ENCODE data around the gene ABTB2.

Gene ABTB2

GRCh38 chr11:34296412-34296811 lies 61.4 kb downstream of the ABTB2 start:
- no peaks in the 10 kb centered on the region for H3K36me3 ChIP-seq (ENCODE audit: control insufficient read depth, insufficient read depth, low read length)
- DNase-seq (ENCODE audit: extremely low read depth, insufficient read length), result no peak
- H3K27me3 ChIP-seq (replicated peaks; ENCODE audit: control insufficient read depth, insufficient read depth, low read length), result peaks cover 2% of the 10 kb centered on the region; the same call in 1 of the 2 replicates
- no peak overlapping the region for H3K4me3 ChIP-seq (replicated peaks; ENCODE audit: low read depth, low read length)
- TF ChIP-seq CTCF (IDR thresholded peaks at IDR 0.05; ENCODE audit: insufficient read depth, low read length, poor library complexity, severe bottlenecking), result no peak

GRCh38 chr11:34292546-34292945 lies 65.3 kb downstream of the ABTB2 start:
- Histone ChIP-seq H3K4me3 (replicated peaks; ENCODE audit: low read depth, low read length) (no peak overlapping the region), H3K27me3 (replicated peaks; ENCODE audit: control insufficient read depth, insufficient read depth, low read length) (peaks cover 2% of the 10 kb centered on the region; the same call in 1 of the 2 replicates), H3K36me3 (ENCODE audit: control insufficient read depth, insufficient read depth, low read length) (no peaks in the 10 kb centered on the region)
- no peak for TF ChIP-seq CTCF (IDR thresholded peaks at IDR 0.05; ENCODE audit: insufficient read depth, low read length, poor library complexity, severe bottlenecking)
- DNase-seq (ENCODE audit: extremely low read depth, insufficient read length), result no peak

DNA sequence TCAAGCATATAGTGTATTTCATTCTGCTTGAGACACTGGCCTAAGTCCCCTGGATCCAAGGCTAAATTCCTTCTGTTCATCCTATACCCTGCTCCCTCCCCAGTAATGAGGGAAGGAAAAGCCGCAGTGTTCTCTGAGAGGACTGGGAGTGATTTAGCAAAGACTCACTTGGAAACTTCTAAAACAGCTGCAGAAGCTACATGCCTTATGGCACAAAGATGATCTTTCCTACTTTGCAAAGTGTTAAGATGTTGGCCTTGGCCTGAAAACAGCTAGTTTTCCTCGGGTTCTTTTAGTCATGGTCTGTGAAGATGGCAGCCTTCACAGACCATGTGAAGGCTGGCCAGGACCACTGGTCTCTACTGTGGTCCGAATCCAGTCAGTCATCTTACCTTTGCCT lies 65.7 kb downstream of the ABTB2 start:
- no peaks in the 10 kb centered on the region for H3K36me3 ChIP-seq (ENCODE audit: control insufficient read depth, insufficient read depth, low read length)
- DNase-seq (ENCODE audit: extremely low read depth, insufficient read length), result no peak
- no peak overlapping the region for H3K4me3 ChIP-seq (replicated peaks; ENCODE audit: low read depth, low read length)
- H3K27me3 ChIP-seq (replicated peaks; ENCODE audit: control insufficient read depth, insufficient read depth, low read length), result peaks cover 2% of the 10 kb centered on the region; the same call in 1 of the 2 replicates
- TF ChIP-seq CTCF (IDR thresholded peaks at IDR 0.05; ENCODE audit: insufficient read depth, low read length, poor library complexity, severe bottlenecking), result no peak

DNA sequence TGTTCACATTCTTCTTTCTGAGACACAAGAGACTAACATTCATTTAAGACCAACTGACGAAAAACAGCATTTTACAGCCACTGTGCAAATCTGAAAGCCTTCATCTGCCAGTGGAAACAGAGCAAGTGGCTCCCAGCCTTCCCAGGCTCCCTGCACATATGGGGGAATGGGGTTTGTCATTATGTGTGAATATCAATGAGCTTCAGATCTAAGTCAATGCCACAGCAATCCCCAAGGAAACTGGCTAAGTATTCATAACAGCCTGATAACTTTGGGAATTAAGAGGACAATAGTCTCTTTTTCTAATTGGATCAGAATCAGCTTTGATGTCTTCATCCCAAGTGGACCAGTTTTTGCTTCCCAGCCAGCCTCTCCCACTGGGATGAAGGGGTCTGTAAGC lies 66.9 kb downstream of the ABTB2 start:
- Histone ChIP-seq H3K36me3 (ENCODE audit: control insufficient read depth, insufficient read depth, low read length) (no peaks in the 10 kb centered on the region), H3K27me3 (replicated peaks; ENCODE audit: control insufficient read depth, insufficient read depth, low read length) (peaks cover 2% of the 10 kb centered on the region; the same call in 1 of the 2 replicates), H3K4me3 (replicated peaks; ENCODE audit: low read depth, low read length) (no peak overlapping the region)
- no peak for TF ChIP-seq CTCF (IDR thresholded peaks at IDR 0.05; ENCODE audit: insufficient read depth, low read length, poor library complexity, severe bottlenecking)
- DNase-seq (ENCODE audit: extremely low read depth, insufficient read length), result no peak

GRCh38 chr11:34288492-34288891 lies 69.3 kb downstream of the ABTB2 start:
- H3K27me3 ChIP-seq (replicated peaks; ENCODE audit: control insufficient read depth, insufficient read depth, low read length), result no peaks in the 10 kb centered on the region
- H3K36me3 ChIP-seq (ENCODE audit: control insufficient read depth, insufficient read depth, low read length), result no peaks in the 10 kb centered on the region
- H3K4me3 ChIP-seq (replicated peaks; ENCODE audit: low read depth, low read length), result no peak overlapping the region
- no peak for TF ChIP-seq CTCF (IDR thresholded peaks at IDR 0.05; ENCODE audit: insufficient read depth, low read length, poor library complexity, severe bottlenecking)
- DNase-seq (ENCODE audit: extremely low read depth, insufficient read length), result no peak

Data from GM06990 (cell line).